B cell (primary cell): ENCODE data around the gene ACTL8. TPM values are rescaled to one million over a fixed set of nuclear protein-coding genes. Genes with fewer than 3 reads are reported as not detected.

Experiments used
- ATAC-seq: fragments of 200-7000 bp; cut with Tn5 transposase; one replicate; pipeline ENCODE4 v1.10.0; 2021; ENCODE audit warnings: low read depth, mild to moderate bottlenecking, moderate number of reproducible peaks, moderate library complexity
- CTCF ChIA-PET: fragments of 350-600 bp; sonication (Branson Sonifier 250); formaldehyde crosslinking; loops from one replicate; lab custom pipeline; 2021; ENCODE audit warnings: antibody characterized with exemption, inconsistent platforms; lab: Charles Lee
- POLR2A ChIA-PET: fragments of 350-600 bp; sonication (Branson Sonifier 250); formaldehyde crosslinking; loops from one replicate; lab custom pipeline; 2021; ENCODE audit warnings: antibody characterized with exemption; lab: Charles Lee
- DNase-seq: peaks from one replicate; pipeline ENCODE4 v3.0.0; 2013
- H2AFZ ChIP-seq: 2 replicates; pipeline ENCODE4 v1.6.1; 2012; ENCODE audit warnings: mild to moderate bottlenecking, low read depth, low read length; ENCODE audit not compliant: insufficient read depth, poor library complexity, severe bottlenecking
- H3K27ac ChIP-seq, 2 donors: 1 replicate in 1 of 2; 2 replicates in 1 of 2; pipeline ENCODE4 v1.5.1; 2012 to 2013; ENCODE audit warnings: low read length in 2 of 2, mild to moderate bottlenecking in 2 of 2, moderate library complexity in 1 of 2
- H3K27me3 ChIP-seq, 4 experiments: fragments of 200-600 bp in 1 of 4; sonication (generic) in 1 of 4; replicated peaks in 1 of 4; 1 replicate in 2 of 4; 2 replicates in 2 of 4; pipeline versions ENCODE4 v1.6.1 to v1.7.0; 2013 to 2016; ENCODE audit warnings: low read length in 3 of 4, mild to moderate bottlenecking in 2 of 4, mixed read lengths in 1 of 4, moderate library complexity in 1 of 4; ENCODE audit not compliant: insufficient read depth in 4 of 4, control insufficient read depth in 3 of 4; ENCODE audit errors: control extremely low read depth in 1 of 4
- H3K36me3 ChIP-seq, 2 experiments: replicated peaks in 1 of 2; 1 replicate in 1 of 2; 2 replicates in 1 of 2; pipeline versions ENCODE4 v1.6.1 to v1.7.1; 2013; ENCODE audit warnings: low read length in 1 of 2; ENCODE audit not compliant: insufficient read depth in 2 of 2, control insufficient read depth in 1 of 2; ENCODE audit errors: control extremely low read depth in 1 of 2, extremely low read depth in 1 of 2
- H3K4me1 ChIP-seq, 2 donors: fragments of 200-600 bp in 1 of 2; sonication (generic) in 1 of 2; 1 replicate in 1 of 2; 2 replicates in 1 of 2; pipeline versions ENCODE4 v1.5.1 to v1.6.1; 2013 to 2017; ENCODE audit warnings: low read length in 2 of 2; ENCODE audit not compliant: control insufficient read depth in 2 of 2, insufficient read depth in 2 of 2
- H3K4me2 ChIP-seq: replicated peaks from 2 replicates; pipeline ENCODE3; 2012; ENCODE audit warnings: mild to moderate bottlenecking, low read depth, low read length; ENCODE audit not compliant: poor library complexity, severe bottlenecking
- H3K4me3 ChIP-seq, 5 experiments: fragments of 200-600 bp in 1 of 5; sonication (generic) in 1 of 5; 1 replicate in 3 of 5; 2 replicates in 2 of 5; pipeline versions ENCODE4 v1.5.1 to v1.7.0; 2011 to 2016; ENCODE audit warnings: low read length in 4 of 5, mild to moderate bottlenecking in 4 of 5, low read depth in 2 of 5, control low read depth in 1 of 5, moderate library complexity in 1 of 5; ENCODE audit not compliant: insufficient read depth in 1 of 5; ENCODE audit errors: control extremely low read depth in 1 of 5, extremely low read depth in 1 of 5
- H3K79me2 ChIP-seq: fragments of 200-600 bp; sonication (generic); one replicate; pipeline ENCODE4 v1.6.0; 2016; ENCODE audit warnings: low read length; ENCODE audit not compliant: control insufficient read depth, insufficient read depth
- H3K9ac ChIP-seq: fragments of 200-600 bp; sonication (generic); 2 replicates; pipeline ENCODE4 v1.6.1; 2017; ENCODE audit warnings: mild to moderate bottlenecking, low read length, moderate library complexity
- H3K9me3 ChIP-seq, 3 donors: one replicate each; pipeline versions ENCODE4 v1.6.1 to v1.7.1; 2013; ENCODE audit warnings: low read length in 2 of 3; ENCODE audit not compliant: control insufficient read depth in 2 of 3, insufficient read depth in 1 of 3; ENCODE audit errors: control extremely low read depth in 1 of 3
- H4K20me1 ChIP-seq: 2 replicates; pipeline ENCODE4 v1.6.0; 2012; ENCODE audit warnings: mild to moderate bottlenecking, low read length; ENCODE audit not compliant: insufficient read depth, control insufficient read depth, poor library complexity, severe bottlenecking
- H3K27ac Mint-ChIP-seq: one replicate; pipeline ENCODE4 v1.8.0; 2021; ENCODE audit warnings: mixed read lengths
- H3K27me3 Mint-ChIP-seq: one replicate; pipeline ENCODE4 v1.8.0; 2021; ENCODE audit warnings: mixed read lengths
- H3K4me1 Mint-ChIP-seq: one replicate; pipeline ENCODE4 v1.8.0; 2021; ENCODE audit warnings: mixed read lengths
- H3K4me3 Mint-ChIP-seq: one replicate; pipeline ENCODE4 v1.8.0; 2021; ENCODE audit warnings: mixed read lengths
- H3K9me3 Mint-ChIP-seq: one replicate; pipeline ENCODE4 v1.8.0; 2022; ENCODE audit warnings: mixed read lengths; ENCODE audit not compliant: insufficient read depth
- EZH2 ChIP-seq: IDR thresholded peaks from 2 replicates; pipeline ENCODE4 v1.6.1; 2012; ENCODE audit warnings: borderline replicate concordance, low read depth, mild to moderate bottlenecking, moderate library complexity, low read length; ENCODE audit not compliant: insufficient read depth, poor library complexity, severe bottlenecking
- WGBS: methylation state at CpG from one replicate; pipeline ENCODE4 v1.1.5; 2013; ENCODE audit warnings: missing lambda C conversion rate; ENCODE audit not compliant: insufficient coverage; 5-methylcytosine and 5-hydroxymethylcytosine counted together
- intact Hi-C: fragments of 100-400 bp; cut with micrococcal nuclease; formaldehyde crosslinking; loops from one replicate; pipeline ENCODE4 v1.10.0; 2022
- polyA plus RNA-seq: library from polyadenylated mRNA; depleted of rRNA; stranded (reverse); fragments of >200 nt; gene quantifications from 2 replicates; pipeline ENCODE4 v1.2.3, GENCODE V29; 2012
- total RNA-seq, 2 donors: library from RNA; stranded (reverse); fragments of 120-200 nt in 1 of 2; gene quantifications; 1 replicate in 1 of 2; 2 replicates in 1 of 2; pipeline versions ENCODE4 v1.2.3 to v1.2.4, GENCODE V29; 2013 to 2022
- TF ChIP-seq, protein P1 (sequence below): fragments of 200-600 bp; IDR thresholded peaks from one replicate; pipeline ENCODE4 v1.8.0; 2022; ENCODE audit warnings: antibody characterized with exemption, mild to moderate bottlenecking

ACTL8 gene
- total and polyA plus RNA-seq, 2 donors (not counting 1 experiment from before 2014, with no cell fraction given) = not detected

DNA sequence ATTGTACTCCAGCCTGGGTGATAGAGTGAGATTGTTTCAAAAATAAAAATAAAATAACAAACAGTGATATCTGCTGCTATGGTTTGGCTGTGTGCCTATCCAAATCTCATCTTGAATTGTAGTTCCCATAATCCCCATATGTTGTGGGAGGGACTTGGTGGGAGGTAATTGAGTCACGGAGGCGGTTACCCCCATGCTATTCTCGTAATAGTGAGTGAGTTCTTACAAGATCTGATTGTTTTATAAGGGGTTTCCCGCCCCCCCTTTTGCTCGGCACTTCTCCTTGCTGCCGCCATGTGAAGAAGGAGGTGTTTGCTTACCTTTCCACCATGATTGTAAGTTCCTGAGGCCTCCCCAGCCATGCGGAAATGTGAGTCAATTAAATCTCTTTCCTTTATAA, 47.8 kb downstream of the ACTL8 start:
- Mint-ChIP-seq H3K27me3 (peaks cover 29% of the 10 kb centered on the region), H3K4me3 (no peak overlapping the region), H3K9me3 (no peaks in the 10 kb centered on the region), H3K27ac (no peak overlapping the region), H3K4me1 (no peaks in the 10 kb centered on the region)
- no peak for ATAC-seq
- intact Hi-C loops = no loop called here
- Histone ChIP-seq H3K4me1 (no peaks in the 10 kb centered on the region), H2AFZ (no peak overlapping the region), H4K20me1 (no peaks in the 10 kb centered on the region), H3K4me2 (no peak overlapping the region), H3K9ac (no peak overlapping the region), H3K27me3 (no peaks in the 10 kb centered on the region), H3K9me3 (peaks cover 0 to 3% (median 0%) of the 10 kb centered on the region in 3 donors), H3K79me2 (no peaks in the 10 kb centered on the region), H3K36me3 (no peaks in the 10 kb centered on the region), H3K27ac (no peak overlapping the region), H3K4me3 (no peak overlapping the region)
- 94% methylated on average over 3 of the region's 7 CpGs for WGBS
- no peak for TF ChIP-seq EZH2
- TF ChIP-seq, protein P1, sequence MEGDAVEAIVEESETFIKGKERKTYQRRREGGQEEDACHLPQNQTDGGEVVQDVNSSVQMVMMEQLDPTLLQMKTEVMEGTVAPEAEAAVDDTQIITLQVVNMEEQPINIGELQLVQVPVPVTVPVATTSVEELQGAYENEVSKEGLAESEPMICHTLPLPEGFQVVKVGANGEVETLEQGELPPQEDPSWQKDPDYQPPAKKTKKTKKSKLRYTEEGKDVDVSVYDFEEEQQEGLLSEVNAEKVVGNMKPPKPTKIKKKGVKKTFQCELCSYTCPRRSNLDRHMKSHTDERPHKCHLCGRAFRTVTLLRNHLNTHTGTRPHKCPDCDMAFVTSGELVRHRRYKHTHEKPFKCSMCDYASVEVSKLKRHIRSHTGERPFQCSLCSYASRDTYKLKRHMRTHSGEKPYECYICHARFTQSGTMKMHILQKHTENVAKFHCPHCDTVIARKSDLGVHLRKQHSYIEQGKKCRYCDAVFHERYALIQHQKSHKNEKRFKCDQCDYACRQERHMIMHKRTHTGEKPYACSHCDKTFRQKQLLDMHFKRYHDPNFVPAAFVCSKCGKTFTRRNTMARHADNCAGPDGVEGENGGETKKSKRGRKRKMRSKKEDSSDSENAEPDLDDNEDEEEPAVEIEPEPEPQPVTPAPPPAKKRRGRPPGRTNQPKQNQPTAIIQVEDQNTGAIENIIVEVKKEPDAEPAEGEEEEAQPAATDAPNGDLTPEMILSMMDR = no peak
- no peak for DNase-seq
- ChIA-PET POLR2A (no interaction called here), CTCF (no interaction called here)

DNA sequence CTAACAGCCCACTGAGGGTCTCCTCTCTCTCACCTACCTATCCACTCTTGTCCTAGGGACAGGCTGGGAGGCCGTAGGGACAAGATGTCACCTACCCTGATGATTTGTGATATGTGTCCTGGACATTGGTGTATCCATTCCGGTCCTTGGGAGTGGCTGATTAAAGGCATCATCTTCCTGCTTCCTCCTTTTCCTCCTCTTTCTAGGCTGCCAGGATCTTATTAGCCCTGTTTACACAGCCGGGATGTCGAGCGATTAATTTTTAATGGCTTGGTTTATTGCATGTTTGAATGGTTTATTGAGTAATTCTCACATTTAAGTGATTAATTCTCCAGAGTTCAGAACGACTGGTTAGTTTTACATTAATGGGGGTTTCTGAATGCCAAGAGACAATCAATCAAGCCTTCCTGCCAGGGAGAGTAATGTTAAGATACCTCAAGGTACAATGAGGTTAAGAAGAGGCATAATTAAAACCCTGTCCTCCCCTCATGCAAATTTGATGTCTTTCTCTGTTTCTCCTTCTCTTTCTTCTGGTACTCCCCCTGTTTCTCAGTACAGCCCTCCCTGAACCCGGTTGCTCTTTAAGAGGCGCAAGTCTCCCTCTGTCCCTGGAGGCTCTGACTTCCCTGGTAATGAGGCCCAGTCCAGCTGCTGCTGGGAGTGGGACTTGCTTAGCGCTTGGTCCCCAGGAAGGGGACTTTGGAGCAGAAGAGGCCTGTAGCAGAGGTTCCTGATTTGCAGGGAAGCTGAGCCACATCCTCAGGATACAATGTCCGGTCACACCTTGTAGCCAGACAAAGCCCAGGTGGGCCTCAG, 50.9 kb downstream of the ACTL8 start:
- POLR2A ChIA-PET = no interaction called here
- no peaks in the 10 kb centered on the region for H3K79me2 ChIP-seq
- Mint-ChIP-seq H3K4me1 (no peaks in the 10 kb centered on the region), H3K27ac (no peak overlapping the region), H3K4me3 (no peak overlapping the region), H3K27me3 (peaks cover 16% of the 10 kb centered on the region), H3K9me3 (no peaks in the 10 kb centered on the region)
- H3K36me3 ChIP-seq = no peaks in the 10 kb centered on the region
- DNase-seq = no peak
- H2AFZ ChIP-seq = no peak overlapping the region
- WGBS = 65% methylated on average over 3 of the region's 10 CpGs
- no peak overlapping the region for H3K9ac ChIP-seq
- H3K4me2 ChIP-seq = no peak overlapping the region
- H3K27ac ChIP-seq = no peak overlapping the region
- CTCF ChIA-PET = no interaction called here
- no peak for ATAC-seq
- no peaks in the 10 kb centered on the region for H3K27me3 ChIP-seq
- no peaks in the 10 kb centered on the region for H4K20me1 ChIP-seq
- no peaks in the 10 kb centered on the region for H3K4me1 ChIP-seq
- no peak for TF ChIP-seq EZH2
- TF ChIP-seq, protein P1 = no peak
- intact Hi-C loops = no loop called here
- no peak overlapping the region for H3K4me3 ChIP-seq
- peaks cover 0 to 3% (median 3%) of the 10 kb centered on the region in 3 donors for H3K9me3 ChIP-seq
